OCI-LY1 (cell line): ENCODE measurements around the gene MLPH.

Experiments
- H2AFZ ChIP-seq: fragments of 200-600 bp; sonication (generic), shearing (Covaris generic); 2 replicates; pipeline ENCODE4 v1.6.0; 2014; ENCODE audit warnings: antibody characterized with exemption, mild to moderate bottlenecking, low read length
- H3F3A ChIP-seq: fragments of 200-600 bp; sonication (generic), shearing (Covaris generic); 2 replicates; pipeline ENCODE4 v1.6.0; 2014; ENCODE audit warnings: mild to moderate bottlenecking, antibody characterized with exemption, low read length, moderate library complexity; ENCODE audit not compliant: insufficient read depth
- H3K27ac ChIP-seq: fragments of 200-600 bp; sonication (generic); 2 replicates; pipeline ENCODE4 v1.5.1; 2014; ENCODE audit warnings: low read length, mixed run types, mild to moderate bottlenecking, low read depth; ENCODE audit not compliant: poor library complexity, severe bottlenecking
- H3K27me3 ChIP-seq: fragments of 200-600 bp; sonication (generic); 2 replicates; pipeline ENCODE4 v1.6.0; 2014; ENCODE audit warnings: antibody characterized with exemption, mild to moderate bottlenecking, low read length, moderate library complexity; ENCODE audit not compliant: insufficient read depth
- H3K36me3 ChIP-seq: fragments of 200-600 bp; sonication (generic); 2 replicates; pipeline ENCODE4 v1.6.1; 2014; ENCODE audit warnings: mild to moderate bottlenecking, antibody characterized with exemption, low read length, moderate library complexity, mixed read lengths; ENCODE audit not compliant: insufficient read depth
- H3K4me1 ChIP-seq: fragments of 200-600 bp; sonication (generic); 2 replicates; pipeline ENCODE4 v1.5.1; 2014; ENCODE audit warnings: mild to moderate bottlenecking, low read length, moderate library complexity; ENCODE audit not compliant: insufficient read depth, severe bottlenecking
- H3K4me2 ChIP-seq: fragments of 200-600 bp; sonication (generic), shearing (Covaris generic); 2 replicates; pipeline ENCODE4 v1.6.1; 2014; ENCODE audit warnings: low read length
- H3K4me3 ChIP-seq: fragments of 200-600 bp; sonication (generic); 2 replicates; pipeline ENCODE4 v1.5.1; 2014; ENCODE audit warnings: low read length, low read depth, mild to moderate bottlenecking, mixed read lengths; ENCODE audit not compliant: poor library complexity, severe bottlenecking
- H3K79me2 ChIP-seq: fragments of 200-600 bp; shearing (Covaris generic); 2 replicates; pipeline ENCODE4 v1.6.1; 2016; ENCODE audit warnings: mixed run types, low read length, mixed read lengths; ENCODE audit not compliant: insufficient read depth
- H3K9ac ChIP-seq: fragments of 200-600 bp; sonication (generic), shearing (Covaris generic); 2 replicates; pipeline ENCODE4 v1.6.1; 2014; ENCODE audit warnings: mild to moderate bottlenecking, low read length, mixed read lengths
- H3K9me2 ChIP-seq: fragments of 200-600 bp; sonication (generic), shearing (Covaris generic); 2 replicates; pipeline ENCODE4 v1.6.1; 2014; ENCODE audit warnings: low read depth, mild to moderate bottlenecking, low read length, mixed read lengths
- H3K9me3 ChIP-seq: fragments of 200-600 bp; shearing (Covaris generic); 2 replicates; pipeline ENCODE4 v1.6.1; 2014; ENCODE audit warnings: low read length, mixed read lengths
- H4K20me1 ChIP-seq: fragments of 200-600 bp; sonication (generic), shearing (Covaris generic); 2 replicates; pipeline ENCODE4 v1.6.0; 2016; ENCODE audit warnings: mild to moderate bottlenecking, low read length; ENCODE audit not compliant: insufficient read depth
- CTCF ChIP-seq: fragments of 200-600 bp; sonication (generic), shearing (Covaris generic); IDR thresholded peaks from 2 replicates; pipeline ENCODE4 v1.5.1; 2017; ENCODE audit warnings: mild to moderate bottlenecking, antibody characterized with exemption, low read length, moderate library complexity, mixed read lengths
- EZH2 ChIP-seq: fragments of 200-600 bp; sonication (generic), shearing (Covaris generic); IDR thresholded peaks from 2 replicates; pipeline ENCODE4 v1.8.0; 2017; ENCODE audit warnings: borderline replicate concordance, mixed run types, mild to moderate bottlenecking, antibody characterized with exemption, low read length, moderate library complexity, mixed read lengths

The MLPH gene

GRCh38 chr2:237530472-237531433 is 43.7 kb downstream of the MLPH start:
- Histone ChIP-seq H3K36me3 (no peaks in the 10 kb centered on the region), H3K27me3 (peaks cover 5% of the 10 kb centered on the region; the same call in 1 of the 2 replicates), H3K4me3 (no peak overlapping the region), H3K9ac (no peak overlapping the region), H3K4me1 (no peaks in the 10 kb centered on the region), H2AFZ (no peak overlapping the region), H3K79me2 (no peaks in the 10 kb centered on the region), H4K20me1 (no peaks in the 10 kb centered on the region), H3K9me2 (no peaks in the 10 kb centered on the region), H3K27ac (no peak overlapping the region), H3K9me3 (no peaks in the 10 kb centered on the region), H3F3A (no peaks in the 10 kb centered on the region), H3K4me2 (no peak overlapping the region)
- no peak for TF ChIP-seq CTCF
- TF ChIP-seq EZH2, result no peak

GRCh38 chr2:237532160-237532559 is 45.1 kb downstream of the MLPH start:
- no peaks in the 10 kb centered on the region for H3K79me2 ChIP-seq
- no peaks in the 10 kb centered on the region for H3K9me2 ChIP-seq
- no peaks in the 10 kb centered on the region for H3K9me3 ChIP-seq
- no peak overlapping the region for H3K4me2 ChIP-seq
- no peak overlapping the region for H2AFZ ChIP-seq
- peaks cover 5% of the 10 kb centered on the region; the same call in 1 of the 2 replicates for H3K27me3 ChIP-seq
- no peak overlapping the region for H3K27ac ChIP-seq
- H4K20me1 ChIP-seq, result no peaks in the 10 kb centered on the region
- H3K36me3 ChIP-seq, result no peaks in the 10 kb centered on the region
- H3K4me1 ChIP-seq, result no peaks in the 10 kb centered on the region
- H3K9ac ChIP-seq, result no peak overlapping the region
- H3F3A ChIP-seq, result no peaks in the 10 kb centered on the region
- no peak overlapping the region for H3K4me3 ChIP-seq
- TF ChIP-seq EZH2, result no peak
- TF ChIP-seq CTCF, result no peak

- no peak overlapping the region for H3K27ac ChIP-seq
- H3K4me1 ChIP-seq, result no peaks in the 10 kb centered on the region
- no peak overlapping the region for H3K4me2 ChIP-seq
- TF ChIP-seq EZH2 (no peak), CTCF (no peak)
- no peak overlapping the region for H3K4me3 ChIP-seq
- H3K27me3 ChIP-seq, result peaks cover 12% of the 10 kb centered on the region; the same call in 1 of the 2 replicates
- H3F3A ChIP-seq, result no peaks in the 10 kb centered on the region
- no peaks in the 10 kb centered on the region for H3K9me2 ChIP-seq
- H2AFZ ChIP-seq, result no peak overlapping the region
- H4K20me1 ChIP-seq, result no peaks in the 10 kb centered on the region
- H3K9me3 ChIP-seq, result no peaks in the 10 kb centered on the region
- no peaks in the 10 kb centered on the region for H3K79me2 ChIP-seq
- H3K9ac ChIP-seq, result no peak overlapping the region
- H3K36me3 ChIP-seq, result no peaks in the 10 kb centered on the region
These were observed 46.7 kb downstream of the MLPH start for GRCh38 chr2:237533668-237534161.
